Measurements from ENCODE around the gene ANKRD36.
"Not testable (repeated sequence)": the region's sequence is repeated elsewhere in the genome, so short reads cannot be mapped to it uniquely, and the experiment has no call there.

ANKRD36 gene

GRCh38 chr2:97129090-97129489 lies 16.1 kb downstream of the ANKRD36 start:
- not testable (repeated sequence) for DNase-seq

- DNase-seq = not testable (repeated sequence)
These were observed 31.1 kb downstream of the ANKRD36 start for GRCh38 chr2:97144016-97144415.

GRCh38 chr2:97166548-97166947 lies 53.6 kb downstream of the ANKRD36 start:
- not testable (repeated sequence) for DNase-seq

- DNase-seq = not testable (repeated sequence)
These were observed 55.0 kb downstream of the ANKRD36 start for GRCh38 chr2:97167938-97168337.

- not testable (repeated sequence) for DNase-seq
These were observed 55.6 kb downstream of the ANKRD36 start for GRCh38 chr2:97168583-97168982.

- DNase-seq = not testable (repeated sequence)
These were observed 67.4 kb downstream of the ANKRD36 start for GRCh38 chr2:97180391-97180790.

- DNase-seq = not testable (repeated sequence)
These were observed 82.4 kb downstream of the ANKRD36 start for GRCh38 chr2:97195349-97195748.

GRCh38 chr2:97197251-97197650 lies 84.3 kb downstream of the ANKRD36 start:
- DNase-seq = not testable (repeated sequence)

- DNase-seq = not testable (repeated sequence)
These were observed 87.9 kb downstream of the ANKRD36 start for GRCh38 chr2:97200887-97201286.

- not testable (repeated sequence) for DNase-seq
These were observed 89.8 kb downstream of the ANKRD36 start for GRCh38 chr2:97202643-97203250.

- DNase-seq = no peak
These were observed 97.4 kb downstream of the ANKRD36 start for GRCh38 chr2:97210325-97210724.

GRCh38 chr2:97215025-97215424 lies 102.1 kb downstream of the ANKRD36 start:
- DNase-seq = not testable (repeated sequence)

- not testable (repeated sequence) for DNase-seq
These were observed 118.1 kb downstream of the ANKRD36 start for GRCh38 chr2:97230848-97231585.

- not testable (repeated sequence) for DNase-seq
These were observed 120.0 kb downstream of the ANKRD36 start for GRCh38 chr2:97232981-97233380.

GRCh38 chr2:97233660-97234295 lies 120.8 kb downstream of the ANKRD36 start:
- not testable (repeated sequence) for DNase-seq

GRCh38 chr2:97261192-97261591 lies 148.2 kb downstream of the ANKRD36 start:
- not testable (repeated sequence) for DNase-seq

- DNase-seq = not testable (repeated sequence)
These were observed 153.5 kb downstream of the ANKRD36 start for GRCh38 chr2:97266449-97266848.

- no peak for DNase-seq
These were observed 154.6 kb downstream of the ANKRD36 start for GRCh38 chr2:97267411-97268074.

GRCh38 chr2:97268075-97268591 lies 155.2 kb downstream of the ANKRD36 start:
- DNase-seq = peak; percentile 0

- DNase-seq = not testable (repeated sequence)
These were observed 163.4 kb downstream of the ANKRD36 start for GRCh38 chr2:97276232-97276798.

- not testable (repeated sequence) for DNase-seq
These were observed 172.2 kb downstream of the ANKRD36 start for GRCh38 chr2:97285187-97285586.

- not testable (repeated sequence) for DNase-seq
These were observed 180.7 kb downstream of the ANKRD36 start for GRCh38 chr2:97293687-97294086.
